Naive thymus-derived CD8-positive, alpha-beta T cell (primary cell): Measurements from ENCODE around the gene HTD2. TPM values are rescaled to one million over a fixed set of nuclear protein-coding genes. Genes with fewer than 3 reads are reported as not detected.

Source experiments
- ATAC-seq, 2 donors: fragments of 150-1000 bp; cut with Tn5 transposase in 1 of 2; sonication (Bioruptor Pico), chemical (Tn5 transposase) in 1 of 2; 1 replicate in 1 of 2; 2 replicates in 1 of 2; pipeline ENCODE4 v1.10.0; 2021; ENCODE audit warnings: mild to moderate bottlenecking in 2 of 2, moderate library complexity in 2 of 2
- POLR2A ChIA-PET: fragments of 350-600 bp; sonication (Branson Sonifier 250); formaldehyde crosslinking; loops from one replicate; lab custom pipeline; 2021; ENCODE audit warnings: antibody characterized with exemption; lab: Charles Lee
- DNase-seq, 10 donors: peaks; one replicate each; pipeline versions ENCODE4 v3.0.0 to v3.0.0-alpha.2; 2020 to 2022
- H3K27ac Mint-ChIP-seq, 10 donors: one replicate each; pipeline ENCODE4 v1.8.0; 2020 to 2022; ENCODE audit warnings: mild to moderate bottlenecking in 10 of 10, mixed read lengths in 10 of 10, moderate library complexity in 4 of 10, inconsistent platforms in 1 of 10
- H3K27me3 Mint-ChIP-seq, 5 donors: one replicate each; pipeline ENCODE4 v1.8.0; 2021 to 2022; ENCODE audit warnings: mixed read lengths in 5 of 5
- H3K36me3 Mint-ChIP-seq, 3 donors: one replicate each; pipeline ENCODE4 v1.8.0; 2020 to 2022; ENCODE audit warnings: mixed read lengths in 3 of 3, mild to moderate bottlenecking in 2 of 3, inconsistent platforms in 1 of 3
- H3K4me1 Mint-ChIP-seq, 4 donors: one replicate each; pipeline ENCODE4 v1.8.0; 2021 to 2022; ENCODE audit warnings: mixed read lengths in 4 of 4
- H3K4me3 Mint-ChIP-seq, 10 donors: one replicate each; pipeline ENCODE4 v1.8.0; 2020 to 2022; ENCODE audit warnings: mild to moderate bottlenecking in 10 of 10, mixed read lengths in 10 of 10, moderate library complexity in 6 of 10, inconsistent platforms in 1 of 10
- H3K9me3 Mint-ChIP-seq, 9 donors: one replicate each; pipeline ENCODE4 v1.8.0; 2020 to 2022; ENCODE audit warnings: mixed read lengths in 9 of 9, mild to moderate bottlenecking in 3 of 9, inconsistent platforms in 1 of 9, moderate library complexity in 1 of 9
- polyA plus RNA-seq, 3 donors: library from polyadenylated mRNA; unstranded; fragments of 300-500 nt; fragmentation: Illumina TruSeq; gene quantifications; one replicate each; pipeline ENCODE4 v1.2.3, GENCODE V29; 2021
- total RNA-seq, 8 experiments: library from RNA in 2 of 8; stranded (reverse) in 2 of 8; gene quantifications; one replicate each; pipeline ENCODE4 v1.2.3 and lab custom pipeline; 2021 to 2026

The HTD2 gene
- total and polyA plus RNA-seq, 5 experiments from 2014 or later, result 6.4 to 31.2 (median 17.4) TPM

- Mint-ChIP-seq H3K27me3 (no peaks in the 10 kb centered on the region), H3K27ac (peak overlapping the region in 7 of 10 donors; percentile 15 to 71 (median 53)), H3K9me3 (no peaks in the 10 kb centered on the region), H3K4me3 (no peak overlapping the region), H3K4me1 (peaks cover 2 to 30% (median 15%) of the 10 kb centered on the region in 4 donors), H3K36me3 (no peaks in the 10 kb centered on the region)
- ATAC-seq (no peak), DNase-seq (no peak)
- POLR2A ChIA-PET, result interaction anchor here (1.3 kb wide), 1 partner anchor 18 kb away, joined by 4 read pairs; no protein-coding TSS in a partner anchor
These were observed 19.2 kb downstream of the HTD2 start for GRCh38 chr3:58325525-58325992.

- Mint-ChIP-seq H3K9me3 (no peaks in the 10 kb centered on the region), H3K27ac (peak overlapping the region in 4 of 10 donors; percentile 15 to 55 (median 24)), H3K27me3 (no peaks in the 10 kb centered on the region), H3K4me1 (peaks cover 4 to 29% (median 14%) of the 10 kb centered on the region in 4 donors), H3K4me3 (no peak overlapping the region), H3K36me3 (no peaks in the 10 kb centered on the region)
- ATAC-seq, result no peak
- POLR2A ChIA-PET, result interaction anchor here (0.8 kb wide), 1 partner anchor 20 kb away, joined by 3 read pairs; the partner anchor contains the start of gene HTD2
- DNase-seq, result no peak
These were observed 20.1 kb downstream of the HTD2 start for GRCh38 chr3:58326267-58326900.

- Mint-ChIP-seq H3K9me3 (no peaks in the 10 kb centered on the region), H3K27ac (peak overlapping the region in 3 of 10 donors; percentile 29 to 48 (median 32)), H3K36me3 (no peaks in the 10 kb centered on the region), H3K4me1 (peaks cover 11 to 42% (median 26%) of the 10 kb centered on the region in 4 donors), H3K4me3 (no peak overlapping the region), H3K27me3 (no peaks in the 10 kb centered on the region)
- DNase-seq (no peak), ATAC-seq (no peak)
- POLR2A ChIA-PET, result no interaction called here
These were observed 23.0 kb downstream of the HTD2 start for GRCh38 chr3:58329150-58329921.

DNA sequence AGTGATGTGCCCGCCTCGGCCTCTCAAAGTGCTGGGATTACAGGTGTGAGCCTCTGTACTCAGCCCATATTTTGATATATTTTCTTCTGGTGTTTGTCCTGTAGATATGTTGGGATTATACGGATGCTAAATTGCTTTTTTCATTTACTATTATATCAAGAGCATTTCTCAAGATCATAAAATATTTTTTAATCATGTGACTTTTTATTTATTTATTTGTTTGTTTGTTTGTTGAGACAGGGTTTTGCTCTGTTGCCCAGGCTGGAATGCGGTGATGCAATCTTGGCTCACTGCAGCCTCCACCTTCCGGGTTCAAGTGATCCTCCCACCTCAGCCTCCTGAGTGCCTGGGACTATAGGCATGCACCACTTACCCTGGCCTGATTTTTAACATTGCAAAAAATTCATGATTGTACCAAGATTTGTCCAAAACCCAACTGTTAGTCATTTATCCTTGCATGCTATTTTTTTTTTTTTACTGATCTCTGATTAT, 23.6 kb downstream of the HTD2 start:
- Mint-ChIP-seq H3K9me3 (no peaks in the 10 kb centered on the region), H3K27me3 (no peaks in the 10 kb centered on the region), H3K4me3 (no peak overlapping the region), H3K4me1 (peaks cover 15 to 42% (median 27%) of the 10 kb centered on the region in 4 donors), H3K36me3 (no peaks in the 10 kb centered on the region), H3K27ac (peak overlapping the region in 2 of 10 donors; percentile 29 to 32)
- POLR2A ChIA-PET, result no interaction called here
- DNase-seq, result no peak
- no peak for ATAC-seq

DNA sequence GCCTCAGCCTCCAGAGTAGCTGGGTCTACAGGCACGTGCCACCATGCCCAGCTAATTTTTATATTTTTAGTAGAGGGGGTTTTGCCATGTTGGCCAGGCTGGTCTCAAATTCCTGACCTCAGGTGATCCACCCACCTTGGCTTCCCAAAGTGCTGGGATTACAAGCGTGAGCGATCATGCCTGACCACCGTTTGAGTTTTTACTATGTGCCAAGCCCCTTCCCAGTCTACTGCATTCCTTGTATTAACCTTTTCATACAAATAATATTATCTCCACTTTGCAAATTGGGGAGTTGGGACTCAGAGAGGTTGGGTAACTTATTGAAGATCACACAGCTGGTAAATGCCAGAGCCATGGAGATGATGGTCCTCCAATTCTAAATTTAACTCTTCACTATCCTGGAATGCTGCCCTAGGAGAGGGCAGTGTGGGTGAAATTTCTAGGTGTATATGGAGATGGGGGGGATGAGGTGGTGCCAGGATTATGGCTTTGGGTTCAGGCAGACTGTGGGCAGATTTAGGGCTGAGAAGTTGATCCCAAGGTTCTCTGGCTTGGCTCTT, 25.4 kb downstream of the HTD2 start:
- H3K36me3 Mint-ChIP-seq, result peaks cover 0 to 3% (median 0%) of the 10 kb centered on the region in 3 donors
- no peak for DNase-seq
- H3K27ac Mint-ChIP-seq, result peak overlapping the region in 5 of 10 donors; percentile 47 to 75 (median 64)
- peaks cover 22 to 46% (median 37%) of the 10 kb centered on the region in 4 donors for H3K4me1 Mint-ChIP-seq
- no peaks in the 10 kb centered on the region for H3K27me3 Mint-ChIP-seq
- POLR2A ChIA-PET, result interaction anchor here (1.0 to 3.2 kb wide), 3 partner anchors 25 to 161 kb away, joined by 3 to 14 read pairs (median 13); partner anchors contain the start of genes HTD2, KCTD6 and RPP14
- H3K9me3 Mint-ChIP-seq, result no peaks in the 10 kb centered on the region
- peak overlapping the region; percentile 36 to 94 (median 72) for H3K4me3 Mint-ChIP-seq
- no peak for ATAC-seq

DNA sequence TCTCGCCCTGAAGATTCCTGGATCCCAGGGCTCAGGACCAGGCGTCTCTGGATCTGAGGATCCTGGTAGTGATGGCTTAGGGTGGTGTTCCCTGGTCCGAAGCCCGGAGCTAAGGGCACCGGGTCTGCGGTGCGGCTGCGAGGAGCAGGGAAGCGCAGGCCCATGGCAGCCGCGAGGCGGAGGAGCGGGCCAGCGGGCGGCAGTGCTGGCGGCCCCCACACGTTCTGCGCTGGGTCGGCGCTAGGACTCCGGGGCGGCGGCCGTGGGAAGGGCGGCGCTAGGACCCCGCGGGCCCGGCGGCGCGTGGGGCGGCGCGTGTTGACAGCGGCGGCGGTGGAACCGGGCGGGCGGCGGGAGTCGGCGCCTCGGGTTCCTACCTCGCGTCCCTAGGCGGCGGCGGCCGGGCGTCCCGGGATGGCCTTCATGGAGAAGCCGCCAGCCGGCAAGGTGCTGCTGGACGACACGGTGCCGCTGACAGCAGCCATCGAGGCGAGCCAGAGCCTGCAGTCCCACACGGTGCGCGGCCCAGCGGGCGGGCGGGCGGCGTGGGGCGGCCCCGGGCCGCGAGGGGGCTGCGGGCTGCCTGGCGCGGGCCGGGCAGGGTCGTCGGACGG, 26.4 kb downstream of the HTD2 start, which contains the start of gene PXK:
PXK (plus strand) TSS at position 318 of the 614 bp plus-strand sequence; CDS start at position 415, 97 bp downstream.
- no peaks in the 10 kb centered on the region for H3K9me3 Mint-ChIP-seq
- peak within 1 kb of the TSS; percentile 94 to 100 (median 99) for H3K4me3 Mint-ChIP-seq
- H3K4me1 Mint-ChIP-seq, result peaks cover 22 to 56% (median 39%) of the 10 kb centered on the region in 4 donors
- no peaks in the 10 kb centered on the region for H3K27me3 Mint-ChIP-seq
- POLR2A ChIA-PET, result interaction anchor here (1.0 to 3.2 kb wide), 4 partner anchors 18 to 160 kb away, joined by 3 to 14 read pairs (median 8); partner anchors contain the start of genes HTD2, KCTD6 and RPP14
- peak within 1 kb of the TSS; percentile 55 to 98 (median 94) for H3K27ac Mint-ChIP-seq
- DNase-seq, result peak; percentile 60 to 81 (median 78)
- H3K36me3 Mint-ChIP-seq, result peaks cover 0 to 3% (median 0%) of the 10 kb centered on the region in 3 donors
- ATAC-seq, result peak; percentile 91 to 94

GRCh38 chr3:58333206-58334012, 27.1 kb downstream of the HTD2 start:
- Mint-ChIP-seq H3K4me1 (peaks cover 22 to 58% (median 39%) of the 10 kb centered on the region in 4 donors), H3K4me3 (peak overlapping the region; percentile 94 to 100 (median 99)), H3K27ac (peak overlapping the region; percentile 55 to 98 (median 94)), H3K27me3 (no peaks in the 10 kb centered on the region), H3K9me3 (no peaks in the 10 kb centered on the region), H3K36me3 (peaks cover 0 to 3% (median 0%) of the 10 kb centered on the region in 3 donors)
- ATAC-seq (peak; percentile 39 to 53), DNase-seq (peak in 7 of 10 donors; percentile 3 to 36 (median 32))
- POLR2A ChIA-PET, result interaction anchor here (1.0 to 3.2 kb wide), 4 partner anchors 17 to 159 kb away, joined by 3 to 14 read pairs (median 8); partner anchors contain the start of genes HTD2, KCTD6 and RPP14

DNA sequence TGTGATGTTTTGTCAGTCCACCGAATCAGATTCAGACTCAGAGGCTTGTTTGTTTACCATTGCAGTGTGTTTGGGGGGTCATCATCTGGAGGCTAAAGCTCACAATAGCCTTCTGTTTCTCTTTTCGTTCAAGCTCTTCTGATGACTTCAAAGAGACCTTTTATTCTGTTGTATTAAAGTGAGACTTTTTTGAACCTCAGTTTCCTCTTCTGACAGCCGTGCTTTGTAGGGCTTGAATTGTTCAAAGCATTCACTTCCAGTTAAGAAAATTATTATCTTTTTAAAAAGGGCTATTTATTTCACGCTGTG, 27.6 kb downstream of the HTD2 start:
- POLR2A ChIA-PET, result interaction anchor here (1.1 kb wide), 1 partner anchor 28 kb away, joined by 3 read pairs; the partner anchor contains the start of genes HTD2 and RPP14
- ATAC-seq (no peak), DNase-seq (no peak)
- Mint-ChIP-seq H3K27me3 (no peaks in the 10 kb centered on the region), H3K36me3 (peaks cover 0 to 6% (median 2%) of the 10 kb centered on the region in 3 donors), H3K4me3 (peak overlapping the region; percentile 94 to 100 (median 99)), H3K27ac (peak overlapping the region in 8 of 10 donors; percentile 38 to 96 (median 89)), H3K9me3 (no peaks in the 10 kb centered on the region), H3K4me1 (peaks cover 22 to 61% (median 39%) of the 10 kb centered on the region in 4 donors)

DNA sequence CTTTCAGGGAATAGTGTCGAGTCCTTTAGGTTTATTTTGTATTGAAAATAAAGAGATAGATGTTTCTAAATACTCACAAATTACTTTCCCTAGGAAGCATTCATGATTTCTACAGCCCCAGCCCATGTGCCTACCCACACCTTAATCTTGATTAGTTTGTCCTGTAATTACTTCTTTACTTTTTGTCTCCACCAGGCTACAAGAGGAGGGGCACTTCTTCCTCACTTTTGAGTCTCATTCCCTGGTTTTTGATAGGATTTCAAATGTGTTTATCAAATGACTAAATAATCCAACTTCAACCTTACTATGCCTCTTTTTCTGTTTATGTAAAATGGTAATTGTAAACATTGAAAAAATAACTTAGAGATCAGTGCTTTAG, 28.2 kb downstream of the HTD2 start:
- H3K27ac Mint-ChIP-seq, result peak overlapping the region in 3 of 10 donors; percentile 23 to 71 (median 55)

GRCh38 chr3:58335652-58335947, 29.3 kb downstream of the HTD2 start:
- no peaks in the 10 kb centered on the region for H3K9me3 Mint-ChIP-seq
- peaks cover 22 to 65% (median 39%) of the 10 kb centered on the region in 4 donors for H3K4me1 Mint-ChIP-seq
- ATAC-seq (no peak), DNase-seq (no peak)
- H3K36me3 Mint-ChIP-seq, result peaks cover 0 to 13% (median 7%) of the 10 kb centered on the region in 3 donors
- peak overlapping the region in 6 of 10 donors; percentile 2 to 60 (median 20) for H3K4me3 Mint-ChIP-seq
- no peaks in the 10 kb centered on the region for H3K27me3 Mint-ChIP-seq
- POLR2A ChIA-PET, result no interaction called here
- peak overlapping the region in 2 of 10 donors; percentile 55 to 71 for H3K27ac Mint-ChIP-seq

More for the DNA sequence above, 28.2 kb downstream of the HTD2 start:
- POLR2A ChIA-PET, result interaction anchor here (1.1 kb wide), 1 partner anchor 28 kb away, joined by 3 read pairs; the partner anchor contains the start of genes HTD2 and RPP14
- ATAC-seq (no peak), DNase-seq (no peak)
- peaks cover 22 to 66% (median 39%) of the 10 kb centered on the region in 4 donors for H3K4me1 Mint-ChIP-seq
- no peaks in the 10 kb centered on the region for H3K27me3 Mint-ChIP-seq
- peaks cover 0 to 11% (median 7%) of the 10 kb centered on the region in 3 donors for H3K36me3 Mint-ChIP-seq
- H3K9me3 Mint-ChIP-seq, result no peaks in the 10 kb centered on the region
- peak overlapping the region in 9 of 10 donors; percentile 38 to 100 (median 94) for H3K4me3 Mint-ChIP-seq
